Tibial artery (tissue), 4 donors: ENCODE data around the gene TAB2.

Experiments
- DNase-seq, 2 donors: peaks; one replicate each; pipeline ENCODE4 v3.0.0-alpha.2; 2019
- H3K27ac ChIP-seq, 2 donors: fragments of 200-600 bp; sonication (generic) in 1 of 2; 1 replicate in 1 of 2; 2 replicates in 1 of 2; pipeline ENCODE4 v1.5.1; 2018 to 2019; ENCODE audit warnings: mild to moderate bottlenecking in 1 of 2
- H3K27me3 ChIP-seq, 2 donors: fragments of 200-600 bp; sonication (generic) in 1 of 2; one replicate each; pipeline versions ENCODE4 v1.5.1 to v1.6.0; 2016 to 2019
- H3K36me3 ChIP-seq, 3 donors: fragments of 200-600 bp; sonication (generic) in 2 of 3; one replicate each; pipeline ENCODE4 v1.5.1; 2016 to 2019; ENCODE audit warnings: mild to moderate bottlenecking in 2 of 3
- H3K4me1 ChIP-seq, 4 donors: fragments of 200-600 bp; sonication (generic) in 2 of 4; 1 replicate in 3 of 4; 2 replicates in 1 of 4; pipeline ENCODE4 v1.5.1; 2016 to 2019
- H3K4me3 ChIP-seq, 2 donors: fragments of 200-600 bp; sonication (generic) in 1 of 2; 1 replicate in 1 of 2; 2 replicates in 1 of 2; pipeline ENCODE4 v1.5.1; 2018 to 2019; ENCODE audit warnings: mild to moderate bottlenecking in 2 of 2
- H3K9me3 ChIP-seq, 3 donors: fragments of 200-600 bp; sonication (generic) in 1 of 3; one replicate each; pipeline ENCODE4 v1.5.1; 2016 to 2019
- intact Hi-C: fragments of 100-400 bp; cut with DNase I; formaldehyde crosslinking; loops from one replicate; pipeline ENCODE4 v1.15.0; 2023; ENCODE audit warnings: low total_unique reads
- TF ChIP-seq, protein P1 (sequence below), 2 experiments: fragments of 200-600 bp in 1 of 2; fragments of 450-650 bp in 1 of 2; IDR thresholded peaks; one replicate each; pipeline ENCODE4 v1.5.1; 2017 to 2019; ENCODE audit warnings: antibody characterized with exemption in 2 of 2, mild to moderate bottlenecking in 1 of 2, moderate library complexity in 1 of 2

Gene TAB2

DNA sequence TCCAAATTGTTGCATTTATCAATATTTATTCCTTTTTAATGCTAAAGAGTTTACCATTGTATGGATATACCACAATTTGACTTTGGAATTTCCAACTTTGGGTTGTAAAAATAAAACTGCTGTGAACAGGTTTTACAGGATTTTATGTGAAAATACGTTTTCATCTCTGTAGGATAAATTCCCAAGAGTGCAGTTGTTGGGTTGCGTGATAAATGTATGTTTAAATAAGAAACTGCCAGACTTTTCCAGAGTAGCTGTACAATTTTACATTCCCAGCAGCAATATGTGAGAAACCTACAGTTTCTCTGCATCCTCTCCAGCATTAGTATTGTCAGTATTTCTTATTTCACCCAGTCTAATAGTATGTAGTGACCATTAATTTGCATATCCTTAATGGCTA, 12.6 kb downstream of the TAB2 start:
- Histone ChIP-seq H3K4me3 (no peak overlapping the region), H3K27ac (no peak overlapping the region), H3K36me3 (no peaks in the 10 kb centered on the region), H3K27me3 (no peaks in the 10 kb centered on the region), H3K9me3 (no peaks in the 10 kb centered on the region), H3K4me1 (peaks cover 8 to 78% (median 16%) of the 10 kb centered on the region in 4 donors)
- TF ChIP-seq, protein P1, sequence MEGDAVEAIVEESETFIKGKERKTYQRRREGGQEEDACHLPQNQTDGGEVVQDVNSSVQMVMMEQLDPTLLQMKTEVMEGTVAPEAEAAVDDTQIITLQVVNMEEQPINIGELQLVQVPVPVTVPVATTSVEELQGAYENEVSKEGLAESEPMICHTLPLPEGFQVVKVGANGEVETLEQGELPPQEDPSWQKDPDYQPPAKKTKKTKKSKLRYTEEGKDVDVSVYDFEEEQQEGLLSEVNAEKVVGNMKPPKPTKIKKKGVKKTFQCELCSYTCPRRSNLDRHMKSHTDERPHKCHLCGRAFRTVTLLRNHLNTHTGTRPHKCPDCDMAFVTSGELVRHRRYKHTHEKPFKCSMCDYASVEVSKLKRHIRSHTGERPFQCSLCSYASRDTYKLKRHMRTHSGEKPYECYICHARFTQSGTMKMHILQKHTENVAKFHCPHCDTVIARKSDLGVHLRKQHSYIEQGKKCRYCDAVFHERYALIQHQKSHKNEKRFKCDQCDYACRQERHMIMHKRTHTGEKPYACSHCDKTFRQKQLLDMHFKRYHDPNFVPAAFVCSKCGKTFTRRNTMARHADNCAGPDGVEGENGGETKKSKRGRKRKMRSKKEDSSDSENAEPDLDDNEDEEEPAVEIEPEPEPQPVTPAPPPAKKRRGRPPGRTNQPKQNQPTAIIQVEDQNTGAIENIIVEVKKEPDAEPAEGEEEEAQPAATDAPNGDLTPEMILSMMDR (IDR thresholded peaks at IDR 0.05): no peak
- intact Hi-C loops: no loop called here
- DNase-seq: no peak

DNA sequence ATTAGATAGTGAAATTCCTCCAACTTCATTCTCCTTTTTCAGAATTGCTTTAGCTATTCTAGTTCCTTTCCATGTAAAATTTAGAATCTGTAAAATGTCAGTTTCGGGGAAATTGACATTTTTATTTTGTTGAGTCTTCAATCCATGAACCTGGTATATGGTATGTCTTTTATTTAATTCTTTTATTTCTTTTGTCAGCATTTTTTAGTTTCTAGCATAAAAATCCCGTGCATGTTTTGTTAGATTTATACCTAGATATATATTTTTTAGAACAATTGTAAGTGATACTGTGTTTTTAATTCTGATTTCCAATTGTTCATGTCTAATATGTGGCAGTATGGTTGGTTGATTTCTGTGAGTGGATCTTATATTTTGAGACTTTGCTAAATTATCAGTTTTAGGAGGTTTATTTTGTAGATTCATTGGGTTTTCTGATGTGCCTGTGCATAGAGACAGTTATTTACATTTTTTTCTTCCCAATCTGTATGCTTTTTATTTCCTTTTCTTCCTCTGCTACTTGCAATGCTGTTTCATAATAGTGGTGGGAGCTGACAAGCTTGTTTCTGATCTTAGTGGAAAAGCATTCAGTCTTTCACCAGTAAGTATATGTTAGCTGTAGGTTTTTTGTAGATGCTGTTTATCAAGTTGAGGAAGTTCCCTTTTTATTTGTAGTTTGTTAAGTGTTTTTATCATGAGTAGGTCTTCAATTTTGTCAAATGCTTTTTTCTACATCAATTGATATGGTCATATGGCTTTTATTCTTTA, 13.7 kb downstream of the TAB2 start:
- Histone ChIP-seq H3K4me3 (no peak overlapping the region), H3K36me3 (no peaks in the 10 kb centered on the region), H3K9me3 (no peaks in the 10 kb centered on the region), H3K4me1 (peaks cover 8 to 78% (median 22%) of the 10 kb centered on the region in 4 donors), H3K27me3 (no peaks in the 10 kb centered on the region), H3K27ac (no peak overlapping the region)
- DNase-seq: no peak
- TF ChIP-seq, protein P1 (IDR thresholded peaks at IDR 0.05): no peak
- intact Hi-C loops: no loop called here

DNA sequence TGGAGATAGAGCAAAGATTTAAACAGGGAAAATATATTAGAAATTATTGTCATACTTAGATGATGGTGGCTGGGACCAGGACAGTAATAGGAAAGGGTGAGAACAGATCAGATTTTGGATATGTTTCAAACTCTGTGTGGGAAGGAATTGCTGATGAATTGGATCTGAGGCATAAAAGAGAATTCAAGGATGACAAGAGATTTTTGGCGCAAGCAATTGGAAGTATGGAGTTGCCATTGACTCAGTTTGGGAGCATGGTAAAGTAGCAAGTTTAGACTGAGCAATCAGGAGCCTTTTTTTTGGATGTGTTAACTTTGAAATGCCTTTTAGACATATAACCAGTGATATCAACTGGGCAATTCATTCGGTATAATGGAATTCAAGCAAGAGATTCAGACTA, 14.4 kb downstream of the TAB2 start:
- Histone ChIP-seq H3K27me3 (no peaks in the 10 kb centered on the region), H3K9me3 (no peaks in the 10 kb centered on the region), H3K4me3 (no peak overlapping the region), H3K4me1 (peaks cover 8 to 79% (median 25%) of the 10 kb centered on the region in 4 donors), H3K36me3 (no peaks in the 10 kb centered on the region), H3K27ac (no peak overlapping the region)
- no peak for DNase-seq
- intact Hi-C loops: no loop called here
- TF ChIP-seq, protein P1 (IDR thresholded peaks at IDR 0.05): no peak

DNA sequence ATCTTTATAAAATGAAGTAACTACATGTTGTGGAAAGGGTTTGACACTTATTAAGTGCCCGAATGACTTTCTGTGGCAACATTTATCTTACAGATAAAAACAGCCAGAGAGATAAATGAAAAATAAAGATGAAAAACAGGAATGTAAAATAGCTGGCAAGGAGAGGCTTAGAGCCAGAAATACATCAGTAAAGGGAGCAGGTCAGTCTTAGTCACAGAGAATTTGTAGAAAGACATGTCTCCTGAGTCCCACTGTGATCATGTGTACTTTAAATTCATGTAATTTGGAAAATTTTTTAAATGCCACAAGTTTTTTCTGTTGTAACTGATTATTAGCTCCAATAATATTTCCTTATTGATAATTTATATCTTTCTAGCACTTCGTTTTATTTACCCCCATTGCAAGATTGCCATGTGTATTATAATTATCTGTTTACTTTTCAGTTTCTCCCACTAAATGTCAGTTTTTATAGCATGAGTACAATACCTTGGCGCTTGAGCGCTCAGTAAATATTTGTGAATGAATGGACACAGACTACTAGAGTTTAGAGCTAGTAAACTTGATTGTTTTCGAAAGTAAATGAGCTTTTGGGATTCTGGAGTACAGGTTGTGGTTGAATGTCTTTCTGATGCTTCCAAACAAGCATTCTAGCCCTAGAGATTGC, 15.2 kb downstream of the TAB2 start:
- H3K9me3 ChIP-seq: no peaks in the 10 kb centered on the region
- intact Hi-C loops: no loop called here
- TF ChIP-seq, protein P1 (IDR thresholded peaks at IDR 0.05): no peak
- peaks cover 8 to 81% (median 27%) of the 10 kb centered on the region in 4 donors for H3K4me1 ChIP-seq
- no peak overlapping the region for H3K4me3 ChIP-seq
- no peaks in the 10 kb centered on the region for H3K27me3 ChIP-seq
- no peak for DNase-seq
- no peaks in the 10 kb centered on the region for H3K36me3 ChIP-seq
- no peak overlapping the region for H3K27ac ChIP-seq

DNA sequence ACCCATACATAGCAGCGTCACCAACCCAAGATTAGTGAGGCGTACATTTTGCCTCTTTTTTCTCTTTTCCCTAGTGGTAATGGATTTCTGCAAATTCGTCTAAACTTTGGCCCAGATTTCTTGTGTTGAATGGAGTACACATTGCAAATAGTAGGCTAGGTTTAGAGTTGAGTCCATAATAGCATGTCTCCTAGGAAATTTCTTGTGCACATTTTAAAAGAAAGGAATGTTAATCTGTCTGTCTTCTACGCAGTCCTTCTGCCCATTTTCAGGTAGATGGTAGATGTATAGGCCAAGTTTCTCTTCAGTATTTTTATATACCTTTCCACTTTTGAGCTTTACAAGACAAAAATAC, 15.7 kb downstream of the TAB2 start:
- H3K36me3 ChIP-seq: no peaks in the 10 kb centered on the region
- DNase-seq: no peak
- TF ChIP-seq, protein P1 (IDR thresholded peaks at IDR 0.05): no peak
- no peak overlapping the region for H3K27ac ChIP-seq
- H3K4me1 ChIP-seq: peaks cover 8 to 81% (median 30%) of the 10 kb centered on the region in 4 donors
- no peaks in the 10 kb centered on the region for H3K27me3 ChIP-seq
- H3K4me3 ChIP-seq: no peak overlapping the region
- H3K9me3 ChIP-seq: no peaks in the 10 kb centered on the region
- intact Hi-C loops: no loop called here
